GM19099 (cell line): ENCODE data around the gene KDM8.

Experiments
- POLR2A ChIP-seq: IDR thresholded peaks from 3 replicates; pipeline ENCODE4 v1.6.1; 2011; ENCODE audit warnings: low read depth; ENCODE audit not compliant: insufficient read length; ENCODE audit errors: extremely low read depth

The KDM8 gene

GRCh38 chr16:27239906-27240655 lies 36.8 kb downstream of the KDM8 start:
- no peak for TF ChIP-seq POLR2A

- TF ChIP-seq POLR2A, result no peak
These were observed 37.7 kb downstream of the KDM8 start for GRCh38 chr16:27240948-27241531.

GRCh38 chr16:27241658-27242057 lies 38.3 kb downstream of the KDM8 start:
- TF ChIP-seq POLR2A, result no peak

GRCh38 chr16:27242398-27242797 lies 39.1 kb downstream of the KDM8 start:
- TF ChIP-seq POLR2A, result no peak

GRCh38 chr16:27242868-27243590 lies 39.7 kb downstream of the KDM8 start:
- no peak for TF ChIP-seq POLR2A

GRCh38 chr16:27243725-27244362 lies 40.5 kb downstream of the KDM8 start:
- no peak for TF ChIP-seq POLR2A

- no peak for TF ChIP-seq POLR2A
These were observed 41.0 kb downstream of the KDM8 start for GRCh38 chr16:27244363-27244755.

- no peak for TF ChIP-seq POLR2A
These were observed 42.2 kb downstream of the KDM8 start for GRCh38 chr16:27245276-27246172.

GRCh38 chr16:27246439-27246838 lies 43.1 kb downstream of the KDM8 start:
- no peak for TF ChIP-seq POLR2A

GRCh38 chr16:27248036-27248435 lies 44.7 kb downstream of the KDM8 start:
- TF ChIP-seq POLR2A, result no peak

GRCh38 chr16:27251541-27252205 lies 48.3 kb downstream of the KDM8 start:
- no peak for TF ChIP-seq POLR2A

GRCh38 chr16:27252206-27252585 lies 48.9 kb downstream of the KDM8 start:
- TF ChIP-seq POLR2A, result no peak

GRCh38 chr16:27253526-27253930 lies 50.2 kb downstream of the KDM8 start:
- no peak for TF ChIP-seq POLR2A

GRCh38 chr16:27254262-27254811 lies 51.0 kb downstream of the KDM8 start:
- no peak for TF ChIP-seq POLR2A
